Heart left ventricle (tissue), 16 donors: Measurements from ENCODE around the gene SUPT6H. TPM values are rescaled to one million over a fixed set of nuclear protein-coding genes. Genes with fewer than 3 reads are reported as not detected.
A peak's percentile ranks its signal among the peaks of the same experiment; 100 is the strongest.

ENCODE experiments used
- ATAC-seq, 4 donors: fragments of 200-7000 bp; cut with Tn5 transposase; one replicate each; pipeline ENCODE4 v1.9.1; 2020 to 2022; ENCODE audit warnings: moderate library complexity in 4 of 4, mild to moderate bottlenecking in 3 of 4, moderate number of reproducible peaks in 1 of 4
- DNase-seq, 5 donors: peaks; one replicate each; pipeline ENCODE4 v3.0.0-alpha.2; 2020
- H3K27ac ChIP-seq, 12 donors: fragments of 200-600 bp; sonication (generic) in 4 of 12; one replicate each; pipeline versions ENCODE4 v1.5.0 to v1.8.0; 2016 to 2022; ENCODE audit warnings: mild to moderate bottlenecking in 2 of 12
- H3K27me3 ChIP-seq, 9 donors: fragments of 200-600 bp; sonication (generic) in 2 of 9; one replicate each; pipeline versions ENCODE4 v1.5.1 to v1.8.0; 2016 to 2022; ENCODE audit warnings: mild to moderate bottlenecking in 3 of 9
- H3K36me3 ChIP-seq, 9 donors: fragments of 200-600 bp; sonication (generic) in 2 of 9; one replicate each; pipeline versions ENCODE4 v1.5.0 to v1.8.0; 2018 to 2022; ENCODE audit warnings: mild to moderate bottlenecking in 2 of 9
- H3K4me1 ChIP-seq, 12 donors: fragments of 200-600 bp; sonication (generic) in 4 of 12; one replicate each; pipeline versions ENCODE4 v1.5.0 to v1.8.0; 2016 to 2022; ENCODE audit warnings: mild to moderate bottlenecking in 3 of 12
- H3K4me3 ChIP-seq, 12 donors: fragments of 200-600 bp; sonication (generic) in 4 of 12; one replicate each; pipeline versions ENCODE4 v1.5.0 to v1.8.0; 2017 to 2022; ENCODE audit warnings: mild to moderate bottlenecking in 9 of 12, moderate library complexity in 4 of 12
- H3K9me3 ChIP-seq, 12 donors: fragments of 200-600 bp; sonication (generic) in 4 of 12; one replicate each; pipeline versions ENCODE4 v1.5.0 to v1.8.0; 2016 to 2022; ENCODE audit warnings: mild to moderate bottlenecking in 1 of 12
- CTCF ChIP-seq, 12 donors: fragments of 200-600 bp; sonication (generic) in 4 of 12; IDR thresholded peaks; one replicate each; pipeline versions ENCODE4 v1.5.0 to v1.8.0; 2018 to 2022; ENCODE audit warnings: antibody characterized with exemption in 12 of 12, mild to moderate bottlenecking in 5 of 12
- POLR2A ChIP-seq, 2 donors: fragments of 450-650 bp; IDR thresholded peaks; one replicate each; pipeline ENCODE4 v1.6.1; 2017; ENCODE audit warnings: antibody characterized with exemption in 2 of 2, mild to moderate bottlenecking in 2 of 2, moderate library complexity in 2 of 2
- WGBS, 4 donors: extraction: QIAGEN DNeasy Blood & Tissue Kit in 2 of 4; methylation state at CpG; one replicate each; pipeline versions ENCODE4 v1.1.5 to v1.1.7; 2013 to 2018; 5-methylcytosine and 5-hydroxymethylcytosine counted together
- intact Hi-C, 10 donors: fragments of 100-400 bp; cut with DNase I; formaldehyde crosslinking; loops; one replicate each; pipeline versions ENCODE4 v1.11.1 to v1.14.2; 2022
- polyA plus RNA-seq, 2 donors: library from polyadenylated mRNA; stranded (reverse); fragments of 200-250 nt; gene quantifications; one replicate each; pipeline ENCODE4 v1.2.3, GENCODE V29; 2013
- total RNA-seq, 9 donors: library from RNA; depleted of rRNA in 2 of 9; stranded (reverse); fragments of >200 nt in 2 of 9; fragmentation: NEBNext Ultra II Directional in 3 of 9; extraction: Animal tissue kit (Norgen Biotek cat#: 25700) in 3 of 9; gene quantifications; one replicate each; pipeline versions ENCODE4 v1.1.0 to v1.2.4, GENCODE V29; 2016 to 2023
- donor health status: ischemic (EF 13 %, LVEDD 7.1; RV severe dilation, severe dysfunction).
- donor health status: healthy with polysubstance abuse.
- donor health status: DM: no; HTN: yes; CAD: no.
- donor health status: DM: no; HTN: no; CAD: no.
- donor health status: ischemic (EF 25% LVEDD 6.9; RV normal size, moderate dysfunction).
- donor health status: ischemic (EF 25% LVEDD 5.7; RV mildly dilated, moderate dysfunction).
- donor health status: healthy.
- donor health status: DM: yes; HTN: yes; CAD: no.
- donor health status: ischemic (EF 35%, LVEDD 5.7; RV mildly dilated, moderate dysfunction).
- donor health status: nonischemic (EF 11% LVEDD 7.7; RV severe dilation, severe dysfunction).
- donor health status: DM: yes; HTN: yes; CAD: no.
- donor health status: PGD.
- donor health status: ischemic (EF 29% LVEDD 5.4; RV normal size, mild dysfunction).
- donor health status: nonischemic (EF 23%, LVEDD 6.1; RV moderate dilation, normal function).

SUPT6H gene
- total and polyA plus RNA-seq, 11 donors, result 31.7 to 91.6 (median 43.5) TPM

- intact Hi-C loops, result loop anchor here in 3 of 10 donors (2.0 to 10.0 kb wide), 3 partner anchors 53 to 73 kb away; partner anchors contain the start of genes BLTP2 (in 2 of the 3), SDF2 (in 1 of the 3) and SUPT6H (in 1 of the 3)
- Histone ChIP-seq H3K27me3 (peaks cover 0 to 18% (median 0%) of the 10 kb centered on the region in 9 donors), H3K4me3 (peak within 1 kb of the TSS; percentile 41 to 92 (median 74)), H3K9me3 (no peaks in the 10 kb centered on the region), H3K27ac (peak within 1 kb of the TSS; percentile 66 to 96 (median 90)), H3K36me3 (peaks cover 0 to 41% (median 32%) of the 10 kb centered on the region in 9 donors), H3K4me1 (peaks cover 0 to 61% (median 41%) of the 10 kb centered on the region in 12 donors)
- ATAC-seq (peak in 3 of 4 donors; percentile 18 to 28 (median 23)), DNase-seq (peak; percentile 76 to 84 (median 80))
- TF ChIP-seq CTCF (IDR thresholded peaks at IDR 0.05), result peak in 7 of 12 donors; percentile 16 to 49 (median 28)
- peak in 1 of 2 donors; percentile 29 for TF ChIP-seq POLR2A (IDR thresholded peaks at IDR 0.05)
- 8 to 36% (median 13%) methylated on average over 11 to 60 of the region's 60 CpGs for WGBS, 4 donors
Observed at GRCh38 chr17:28717578-28718332, 55.8 kb downstream of the SUPT6H start, which contains the start of gene RAB34. Gene RAB34, minus strand, starts transcription at chr17:28717868. Its CDS starts 602 bp downstream, at chr17:28717266.

- TF ChIP-seq POLR2A (IDR thresholded peaks at IDR 0.05) (no peak), CTCF (IDR thresholded peaks at IDR 0.05) (no peak)
- intact Hi-C loops, result loop anchor here in 3 of 10 donors (2.0 to 10.0 kb wide), 3 partner anchors 54 to 74 kb away; partner anchors contain the start of genes BLTP2 (in 2 of the 3), SDF2 (in 1 of the 3) and SUPT6H (in 1 of the 3)
- ATAC-seq (no peak), DNase-seq (no peak)
- 49 to 57% (median 54%) methylated on average over 18 of the region's 18 CpGs for WGBS, 4 donors
- Histone ChIP-seq H3K27me3 (peaks cover 0 to 18% (median 0%) of the 10 kb centered on the region in 9 donors), H3K4me3 (peak overlapping the region in 11 of 12 donors; percentile 59 to 92 (median 78)), H3K4me1 (peaks cover 0 to 65% (median 41%) of the 10 kb centered on the region in 12 donors), H3K27ac (peak overlapping the region; percentile 66 to 96 (median 90)), H3K36me3 (peaks cover 0 to 48% (median 40%) of the 10 kb centered on the region in 9 donors), H3K9me3 (no peaks in the 10 kb centered on the region)
Observed at GRCh38 chr17:28718333-28719020, 56.5 kb downstream of the SUPT6H start.

GRCh38 chr17:28719021-28719433 is 57.0 kb downstream of the SUPT6H start:
- Histone ChIP-seq H3K9me3 (no peaks in the 10 kb centered on the region), H3K27me3 (peaks cover 0 to 18% (median 0%) of the 10 kb centered on the region in 9 donors), H3K36me3 (peaks cover 0 to 50% (median 44%) of the 10 kb centered on the region in 9 donors), H3K27ac (peak overlapping the region; percentile 46 to 96 (median 88)), H3K4me3 (peak overlapping the region in 11 of 12 donors; percentile 72 to 97 (median 86)), H3K4me1 (peaks cover 0 to 65% (median 41%) of the 10 kb centered on the region in 12 donors)
- TF ChIP-seq CTCF (IDR thresholded peaks at IDR 0.05) (no peak), POLR2A (IDR thresholded peaks at IDR 0.05) (no peak)
- ATAC-seq (no peak), DNase-seq (no peak)
- WGBS, 4 donors, result 32 to 42% (median 38%) methylated on average over 18 of the region's 18 CpGs
- intact Hi-C loops, result loop anchor here in 3 of 10 donors (2.0 to 10.0 kb wide), 3 partner anchors 54 to 74 kb away; partner anchors contain the start of genes BLTP2 (in 2 of the 3), SDF2 (in 1 of the 3) and SUPT6H (in 1 of the 3)
